Natural killer cell (primary cell): Measurements from ENCODE around the gene PHAX. TPM values are rescaled to one million over a fixed set of nuclear protein-coding genes. Genes with fewer than 3 reads are reported as not detected.

Source experiments
- ATAC-seq, 3 donors: fragments of 150-1000 bp in 2 of 3; fragments of 200-7000 bp in 1 of 3; cut with Tn5 transposase; 1 replicate in 1 of 3; 2 replicates in 2 of 3; pipeline ENCODE4 v1.10.0; 2021; ENCODE audit warnings: mild to moderate bottlenecking in 2 of 3, moderate library complexity in 2 of 3
- DNase-seq, 2 donors: peaks; one replicate each; pipeline versions ENCODE4 v3.0.0 to v3.0.0-alpha.2; 2013 to 2021; ENCODE audit warnings: mixed read lengths in 1 of 2
- H3K27ac ChIP-seq: one replicate; pipeline ENCODE4 v1.5.1; 2013; ENCODE audit warnings: mild to moderate bottlenecking, low read length
- H3K27me3 ChIP-seq: one replicate; pipeline ENCODE4 v1.6.1; 2013; ENCODE audit warnings: low read length; ENCODE audit not compliant: control insufficient read depth, insufficient read depth
- H3K36me3 ChIP-seq: one replicate; pipeline ENCODE4 v1.6.1; 2013; ENCODE audit warnings: low read length; ENCODE audit not compliant: control insufficient read depth, insufficient read depth
- H3K4me1 ChIP-seq: one replicate; pipeline ENCODE4 v1.6.1; 2013; ENCODE audit warnings: low read length; ENCODE audit not compliant: control insufficient read depth, insufficient read depth
- H3K4me3 ChIP-seq: one replicate; pipeline ENCODE4 v1.5.1; 2013; ENCODE audit warnings: low read length
- H3K9me3 ChIP-seq: one replicate; pipeline ENCODE4 v1.6.1; 2013; ENCODE audit warnings: low read length; ENCODE audit not compliant: control insufficient read depth, insufficient read depth
- H3K27ac Mint-ChIP-seq, 2 donors: one replicate each; pipeline ENCODE4 v1.8.0; 2022; ENCODE audit warnings: mild to moderate bottlenecking in 2 of 2, mixed read lengths in 2 of 2, moderate library complexity in 1 of 2
- H3K27me3 Mint-ChIP-seq, 2 donors: one replicate each; pipeline ENCODE4 v1.8.0; 2022; ENCODE audit warnings: low read depth in 2 of 2, mixed read lengths in 2 of 2
- H3K36me3 Mint-ChIP-seq: one replicate; pipeline ENCODE4 v1.8.0; 2022; ENCODE audit warnings: mixed read lengths
- H3K4me1 Mint-ChIP-seq, 2 donors: one replicate each; pipeline ENCODE4 v1.8.0; 2022; ENCODE audit warnings: mixed read lengths in 2 of 2
- H3K4me3 Mint-ChIP-seq: one replicate; pipeline ENCODE4 v1.8.0; 2022; ENCODE audit warnings: mild to moderate bottlenecking, moderate library complexity, mixed read lengths
- H3K9me3 Mint-ChIP-seq, 2 donors: one replicate each; pipeline ENCODE4 v1.8.0; 2022; ENCODE audit warnings: mixed read lengths in 2 of 2
- WGBS: methylation state at CpG from one replicate; pipeline ENCODE4 v1.1.7; 2013; ENCODE audit warnings: missing lambda C conversion rate; ENCODE audit not compliant: insufficient coverage; 5-methylcytosine and 5-hydroxymethylcytosine counted together
- intact Hi-C: fragments of 100-400 bp; cut with micrococcal nuclease; formaldehyde crosslinking; loops from one replicate; pipeline ENCODE4 v1.14.2; 2022
- total RNA-seq, 4 donors: library from RNA; stranded (reverse); fragments of 120-200 nt in 1 of 4; gene quantifications; one replicate each; pipeline versions ENCODE4 v1.2.3 to v1.2.4, GENCODE V29; 2013 to 2022
- TF ChIP-seq, protein P1 (sequence below): fragments of 200-600 bp; IDR thresholded peaks from one replicate; pipeline ENCODE4 v1.8.0; 2022; ENCODE audit warnings: antibody characterized with exemption

The PHAX gene
- total RNA-seq, 3 donors from 2014 or later (not counting 1 experiment from before 2014, with no cell fraction given): 39.2 to 43.6 (median 40.0) TPM

DNA sequence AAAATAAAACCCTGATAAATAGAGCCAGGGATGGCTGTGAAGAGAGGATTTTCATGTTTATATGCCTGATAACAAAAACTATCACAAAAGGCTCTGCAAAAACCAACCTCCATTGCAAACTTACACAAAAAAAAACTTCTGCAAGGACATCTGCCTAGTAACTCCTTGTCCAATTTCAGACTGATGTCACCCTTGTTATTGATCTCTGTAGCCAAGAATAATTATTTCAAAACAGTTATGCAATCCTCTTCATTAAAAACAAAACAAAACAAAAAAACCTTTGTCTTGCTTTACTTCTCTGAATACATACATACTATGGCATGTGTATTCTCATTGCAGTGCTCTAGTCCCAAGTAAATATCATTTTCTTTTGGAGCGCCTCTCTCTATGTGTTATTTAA, 49.7 kb downstream of the PHAX start:
- Histone ChIP-seq H3K36me3 (no peaks in the 10 kb centered on the region), H3K27ac (no peak overlapping the region), H3K4me3 (no peak overlapping the region), H3K4me1 (no peaks in the 10 kb centered on the region), H3K27me3 (no peaks in the 10 kb centered on the region), H3K9me3 (no peaks in the 10 kb centered on the region)
- ATAC-seq: no peak
- Mint-ChIP-seq H3K27ac (no peak overlapping the region), H3K9me3 (peaks cover under 1 to 1% of the 10 kb centered on the region in 2 donors), H3K4me3 (no peak overlapping the region), H3K36me3 (no peaks in the 10 kb centered on the region), H3K4me1 (no peaks in the 10 kb centered on the region), H3K27me3 (peaks cover 6 to 11% of the 10 kb centered on the region in 2 donors)
- DNase-seq: no peak
- TF ChIP-seq, protein P1, sequence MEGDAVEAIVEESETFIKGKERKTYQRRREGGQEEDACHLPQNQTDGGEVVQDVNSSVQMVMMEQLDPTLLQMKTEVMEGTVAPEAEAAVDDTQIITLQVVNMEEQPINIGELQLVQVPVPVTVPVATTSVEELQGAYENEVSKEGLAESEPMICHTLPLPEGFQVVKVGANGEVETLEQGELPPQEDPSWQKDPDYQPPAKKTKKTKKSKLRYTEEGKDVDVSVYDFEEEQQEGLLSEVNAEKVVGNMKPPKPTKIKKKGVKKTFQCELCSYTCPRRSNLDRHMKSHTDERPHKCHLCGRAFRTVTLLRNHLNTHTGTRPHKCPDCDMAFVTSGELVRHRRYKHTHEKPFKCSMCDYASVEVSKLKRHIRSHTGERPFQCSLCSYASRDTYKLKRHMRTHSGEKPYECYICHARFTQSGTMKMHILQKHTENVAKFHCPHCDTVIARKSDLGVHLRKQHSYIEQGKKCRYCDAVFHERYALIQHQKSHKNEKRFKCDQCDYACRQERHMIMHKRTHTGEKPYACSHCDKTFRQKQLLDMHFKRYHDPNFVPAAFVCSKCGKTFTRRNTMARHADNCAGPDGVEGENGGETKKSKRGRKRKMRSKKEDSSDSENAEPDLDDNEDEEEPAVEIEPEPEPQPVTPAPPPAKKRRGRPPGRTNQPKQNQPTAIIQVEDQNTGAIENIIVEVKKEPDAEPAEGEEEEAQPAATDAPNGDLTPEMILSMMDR: no peak
- intact Hi-C loops: no loop called here
- no CpG with 5 or more reads among the region's 1 CpG for WGBS

GRCh38 chr5:126651013-126651577, 50.3 kb downstream of the PHAX start:
- H3K27ac ChIP-seq: no peak overlapping the region
- no peaks in the 10 kb centered on the region for H3K4me1 ChIP-seq
- Mint-ChIP-seq H3K4me1 (no peaks in the 10 kb centered on the region), H3K36me3 (no peaks in the 10 kb centered on the region), H3K27ac (no peak overlapping the region), H3K9me3 (no peaks in the 10 kb centered on the region), H3K27me3 (peaks cover 5 to 10% of the 10 kb centered on the region in 2 donors), H3K4me3 (no peak overlapping the region)
- no peaks in the 10 kb centered on the region for H3K9me3 ChIP-seq
- H3K36me3 ChIP-seq: no peaks in the 10 kb centered on the region
- intact Hi-C loops: no loop called here
- no peak for DNase-seq
- ATAC-seq: no peak
- WGBS: 100% methylated on average over 1 of the region's 1 CpG
- no peaks in the 10 kb centered on the region for H3K27me3 ChIP-seq
- no peak overlapping the region for H3K4me3 ChIP-seq
- TF ChIP-seq, protein P1: no peak

DNA sequence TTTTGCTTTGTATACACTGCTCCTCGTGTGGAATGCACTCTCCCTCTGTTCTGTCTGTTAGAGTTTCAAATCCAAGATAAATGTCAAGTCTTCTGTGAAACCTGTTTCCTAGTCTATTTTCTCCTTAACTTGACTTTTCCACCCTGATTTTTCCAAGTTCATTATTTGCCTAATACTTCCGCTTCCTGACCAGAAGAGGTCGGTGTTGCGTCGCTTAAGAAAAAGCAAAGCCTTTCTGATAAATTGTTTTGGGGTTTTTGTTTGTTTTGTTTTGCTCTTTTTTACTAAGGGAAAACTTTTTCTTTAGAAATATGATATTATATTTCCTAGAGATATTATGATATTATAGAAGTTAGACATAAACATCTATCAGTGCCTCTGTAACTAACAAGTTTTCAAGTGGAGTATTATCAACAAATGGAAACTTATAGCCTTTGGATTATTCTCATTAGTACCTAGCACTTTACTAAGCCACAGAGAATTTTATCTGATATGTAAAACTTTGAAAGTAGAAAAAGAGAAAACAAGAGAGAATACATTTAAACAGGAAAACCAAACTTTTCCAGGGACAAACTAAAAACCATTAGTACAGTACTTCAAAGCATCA, 55.8 kb downstream of the PHAX start:
- Mint-ChIP-seq H3K4me1 (no peaks in the 10 kb centered on the region), H3K27ac (no peak overlapping the region), H3K9me3 (no peaks in the 10 kb centered on the region), H3K27me3 (no peaks in the 10 kb centered on the region), H3K4me3 (no peak overlapping the region), H3K36me3 (no peaks in the 10 kb centered on the region)
- H3K9me3 ChIP-seq: no peaks in the 10 kb centered on the region
- ATAC-seq (peak in 1 of 3 donors; percentile 42), DNase-seq (peak in 1 of 2 donors; percentile 68)
- no peak overlapping the region for H3K4me3 ChIP-seq
- no peaks in the 10 kb centered on the region for H3K36me3 ChIP-seq
- intact Hi-C loops: loop anchor here (1.0 to 5.0 kb wide), 4 partner anchors 124 to 836 kb away; no protein-coding TSS in a partner anchor
- H3K4me1 ChIP-seq: no peaks in the 10 kb centered on the region
- H3K27me3 ChIP-seq: no peaks in the 10 kb centered on the region
- WGBS: 10% methylated on average over 3 of the region's 5 CpGs
- no peak overlapping the region for H3K27ac ChIP-seq
- TF ChIP-seq, protein P1: peak; percentile 74
